ENCODE results near the gene ONECUT1. TPM values are rescaled to one million over a fixed set of nuclear protein-coding genes. Genes with fewer than 3 reads are reported as not detected.
A peak's percentile ranks its signal among the peaks of the same experiment; 100 is the strongest.

ONECUT1 gene
- total and polyA plus RNA-seq, 10 of the 15 experiments (the other 5 are each of a cell fraction or from before 2014, with no cell fraction given) = 0.28 TPM; not detected in 9

DNA sequence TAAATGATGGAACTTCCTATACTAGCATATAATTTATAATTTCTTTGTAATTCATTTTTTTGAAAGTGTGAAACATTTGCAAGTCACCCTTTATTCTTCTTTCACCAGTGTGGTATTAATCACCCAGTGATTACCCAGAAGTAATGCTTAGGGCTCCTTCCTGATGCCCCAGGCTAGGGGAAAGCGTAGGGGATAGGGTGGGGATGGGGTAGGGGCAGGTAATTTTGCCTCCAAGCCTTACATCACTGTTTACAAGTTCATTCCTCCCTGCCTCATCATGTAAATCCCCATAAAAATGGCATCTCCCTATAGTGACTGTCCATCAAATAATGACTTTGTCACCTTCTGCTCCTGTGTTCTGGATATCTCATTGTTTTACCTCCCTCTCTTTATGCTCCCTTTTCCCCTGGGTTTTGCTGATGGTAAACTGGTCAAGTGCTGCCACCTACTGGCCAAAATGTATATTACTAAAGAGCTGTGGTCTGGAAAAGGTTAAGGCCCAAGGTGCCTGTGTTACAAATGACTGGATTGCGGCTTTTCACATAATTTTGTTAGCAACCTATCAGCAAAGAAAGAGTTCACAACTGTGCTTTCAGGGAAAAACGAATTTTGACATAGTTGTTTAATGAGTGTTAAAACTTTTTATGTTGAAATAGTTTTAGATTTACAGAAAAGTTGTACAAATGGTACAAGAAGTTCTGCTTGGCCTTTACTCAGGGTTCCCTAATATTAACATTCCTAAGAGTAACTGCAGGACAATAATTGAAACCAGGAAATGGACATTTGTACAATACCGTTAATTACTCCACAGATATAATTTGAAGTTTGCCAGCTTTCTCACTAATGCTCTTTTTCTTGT lies 54.7 kb downstream of the ONECUT1 start (continued):
- no peak for TF ChIP-seq EGR1 (IDR thresholded peaks at IDR 0.05; ENCODE audit: borderline replicate concordance in 1 of 2, low read depth in 2 of 2, low read length in 2 of 2)
- TF ChIP-seq, protein P1, sequence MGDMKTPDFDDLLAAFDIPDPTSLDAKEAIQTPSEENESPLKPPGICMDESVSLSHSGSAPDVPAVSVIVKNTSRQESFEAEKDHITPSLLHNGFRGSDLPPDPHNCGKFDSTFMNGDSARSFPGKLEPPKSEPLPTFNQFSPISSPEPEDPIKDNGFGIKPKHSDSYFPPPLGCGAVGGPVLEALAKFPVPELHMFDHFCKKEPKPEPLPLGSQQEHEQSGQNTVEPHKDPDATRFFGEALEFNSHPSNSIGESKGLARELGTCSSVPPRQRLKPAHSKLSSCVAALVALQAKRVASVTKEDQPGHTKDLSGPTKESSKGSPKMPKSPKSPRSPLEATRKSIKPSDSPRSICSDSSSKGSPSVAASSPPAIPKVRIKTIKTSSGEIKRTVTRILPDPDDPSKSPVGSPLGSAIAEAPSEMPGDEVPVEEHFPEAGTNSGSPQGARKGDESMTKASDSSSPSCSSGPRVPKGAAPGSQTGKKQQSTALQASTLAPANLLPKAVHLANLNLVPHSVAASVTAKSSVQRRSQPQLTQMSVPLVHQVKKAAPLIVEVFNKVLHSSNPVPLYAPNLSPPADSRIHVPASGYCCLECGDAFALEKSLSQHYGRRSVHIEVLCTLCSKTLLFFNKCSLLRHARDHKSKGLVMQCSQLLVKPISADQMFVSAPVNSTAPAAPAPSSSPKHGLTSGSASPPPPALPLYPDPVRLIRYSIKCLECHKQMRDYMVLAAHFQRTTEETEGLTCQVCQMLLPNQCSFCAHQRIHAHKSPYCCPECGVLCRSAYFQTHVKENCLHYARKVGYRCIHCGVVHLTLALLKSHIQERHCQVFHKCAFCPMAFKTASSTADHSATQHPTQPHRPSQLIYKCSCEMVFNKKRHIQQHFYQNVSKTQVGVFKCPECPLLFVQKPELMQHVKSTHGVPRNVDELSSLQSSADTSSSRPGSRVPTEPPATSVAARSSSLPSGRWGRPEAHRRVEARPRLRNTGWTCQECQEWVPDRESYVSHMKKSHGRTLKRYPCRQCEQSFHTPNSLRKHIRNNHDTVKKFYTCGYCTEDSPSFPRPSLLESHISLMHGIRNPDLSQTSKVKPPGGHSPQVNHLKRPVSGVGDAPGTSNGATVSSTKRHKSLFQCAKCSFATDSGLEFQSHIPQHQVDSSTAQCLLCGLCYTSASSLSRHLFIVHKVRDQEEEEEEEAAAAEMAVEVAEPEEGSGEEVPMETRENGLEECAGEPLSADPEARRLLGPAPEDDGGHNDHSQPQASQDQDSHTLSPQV (IDR thresholded peaks at IDR 0.05) = no peak
- no peak for TF ChIP-seq SMAD1 (IDR thresholded peaks at IDR 0.05; ENCODE audit: low read depth, partially characterized antibody)
- no peak for TF ChIP-seq LARP7 (IDR thresholded peaks at IDR 0.05)
- no peak for TF ChIP-seq RAD51 (IDR thresholded peaks at IDR 0.05)
- TF ChIP-seq FOXM1 (IDR thresholded peaks at IDR 0.05; ENCODE audit: low read depth, low read length) = no peak
- TF ChIP-seq KAT2A (conservative IDR thresholded peaks at IDR 0.05; ENCODE audit: control insufficient read depth, low read depth, low read length) = no peak
- no peak for TF ChIP-seq TCF3 (IDR thresholded peaks at IDR 0.05; ENCODE audit: borderline replicate concordance, insufficient read depth, low read depth, low read length)
- TF ChIP-seq SMC3 (IDR thresholded peaks at IDR 0.05; ENCODE audit: borderline replicate concordance, low read length) = peak; percentile 93
- TF ChIP-seq, protein P2, sequence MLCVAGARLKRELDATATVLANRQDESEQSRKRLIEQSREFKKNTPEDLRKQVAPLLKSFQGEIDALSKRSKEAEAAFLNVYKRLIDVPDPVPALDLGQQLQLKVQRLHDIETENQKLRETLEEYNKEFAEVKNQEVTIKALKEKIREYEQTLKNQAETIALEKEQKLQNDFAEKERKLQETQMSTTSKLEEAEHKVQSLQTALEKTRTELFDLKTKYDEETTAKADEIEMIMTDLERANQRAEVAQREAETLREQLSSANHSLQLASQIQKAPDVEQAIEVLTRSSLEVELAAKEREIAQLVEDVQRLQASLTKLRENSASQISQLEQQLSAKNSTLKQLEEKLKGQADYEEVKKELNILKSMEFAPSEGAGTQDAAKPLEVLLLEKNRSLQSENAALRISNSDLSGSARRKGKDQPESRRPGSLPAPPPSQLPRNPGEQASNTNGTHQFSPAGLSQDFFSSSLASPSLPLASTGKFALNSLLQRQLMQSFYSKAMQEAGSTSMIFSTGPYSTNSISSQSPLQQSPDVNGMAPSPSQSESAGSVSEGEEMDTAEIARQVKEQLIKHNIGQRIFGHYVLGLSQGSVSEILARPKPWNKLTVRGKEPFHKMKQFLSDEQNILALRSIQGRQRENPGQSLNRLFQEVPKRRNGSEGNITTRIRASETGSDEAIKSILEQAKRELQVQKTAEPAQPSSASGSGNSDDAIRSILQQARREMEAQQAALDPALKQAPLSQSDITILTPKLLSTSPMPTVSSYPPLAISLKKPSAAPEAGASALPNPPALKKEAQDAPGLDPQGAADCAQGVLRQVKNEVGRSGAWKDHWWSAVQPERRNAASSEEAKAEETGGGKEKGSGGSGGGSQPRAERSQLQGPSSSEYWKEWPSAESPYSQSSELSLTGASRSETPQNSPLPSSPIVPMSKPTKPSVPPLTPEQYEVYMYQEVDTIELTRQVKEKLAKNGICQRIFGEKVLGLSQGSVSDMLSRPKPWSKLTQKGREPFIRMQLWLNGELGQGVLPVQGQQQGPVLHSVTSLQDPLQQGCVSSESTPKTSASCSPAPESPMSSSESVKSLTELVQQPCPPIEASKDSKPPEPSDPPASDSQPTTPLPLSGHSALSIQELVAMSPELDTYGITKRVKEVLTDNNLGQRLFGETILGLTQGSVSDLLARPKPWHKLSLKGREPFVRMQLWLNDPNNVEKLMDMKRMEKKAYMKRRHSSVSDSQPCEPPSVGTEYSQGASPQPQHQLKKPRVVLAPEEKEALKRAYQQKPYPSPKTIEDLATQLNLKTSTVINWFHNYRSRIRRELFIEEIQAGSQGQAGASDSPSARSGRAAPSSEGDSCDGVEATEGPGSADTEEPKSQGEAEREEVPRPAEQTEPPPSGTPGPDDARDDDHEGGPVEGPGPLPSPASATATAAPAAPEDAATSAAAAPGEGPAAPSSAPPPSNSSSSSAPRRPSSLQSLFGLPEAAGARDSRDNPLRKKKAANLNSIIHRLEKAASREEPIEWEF (IDR thresholded peaks at IDR 0.05; ENCODE audit: insufficient replicate concordance, low read depth, low read length) = no peak
- TF ChIP-seq, protein P3, sequence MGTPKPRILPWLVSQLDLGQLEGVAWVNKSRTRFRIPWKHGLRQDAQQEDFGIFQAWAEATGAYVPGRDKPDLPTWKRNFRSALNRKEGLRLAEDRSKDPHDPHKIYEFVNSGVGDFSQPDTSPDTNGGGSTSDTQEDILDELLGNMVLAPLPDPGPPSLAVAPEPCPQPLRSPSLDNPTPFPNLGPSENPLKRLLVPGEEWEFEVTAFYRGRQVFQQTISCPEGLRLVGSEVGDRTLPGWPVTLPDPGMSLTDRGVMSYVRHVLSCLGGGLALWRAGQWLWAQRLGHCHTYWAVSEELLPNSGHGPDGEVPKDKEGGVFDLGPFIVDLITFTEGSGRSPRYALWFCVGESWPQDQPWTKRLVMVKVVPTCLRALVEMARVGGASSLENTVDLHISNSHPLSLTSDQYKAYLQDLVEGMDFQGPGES (IDR thresholded peaks at IDR 0.05) = no peak
- TF ChIP-seq, protein P4, sequence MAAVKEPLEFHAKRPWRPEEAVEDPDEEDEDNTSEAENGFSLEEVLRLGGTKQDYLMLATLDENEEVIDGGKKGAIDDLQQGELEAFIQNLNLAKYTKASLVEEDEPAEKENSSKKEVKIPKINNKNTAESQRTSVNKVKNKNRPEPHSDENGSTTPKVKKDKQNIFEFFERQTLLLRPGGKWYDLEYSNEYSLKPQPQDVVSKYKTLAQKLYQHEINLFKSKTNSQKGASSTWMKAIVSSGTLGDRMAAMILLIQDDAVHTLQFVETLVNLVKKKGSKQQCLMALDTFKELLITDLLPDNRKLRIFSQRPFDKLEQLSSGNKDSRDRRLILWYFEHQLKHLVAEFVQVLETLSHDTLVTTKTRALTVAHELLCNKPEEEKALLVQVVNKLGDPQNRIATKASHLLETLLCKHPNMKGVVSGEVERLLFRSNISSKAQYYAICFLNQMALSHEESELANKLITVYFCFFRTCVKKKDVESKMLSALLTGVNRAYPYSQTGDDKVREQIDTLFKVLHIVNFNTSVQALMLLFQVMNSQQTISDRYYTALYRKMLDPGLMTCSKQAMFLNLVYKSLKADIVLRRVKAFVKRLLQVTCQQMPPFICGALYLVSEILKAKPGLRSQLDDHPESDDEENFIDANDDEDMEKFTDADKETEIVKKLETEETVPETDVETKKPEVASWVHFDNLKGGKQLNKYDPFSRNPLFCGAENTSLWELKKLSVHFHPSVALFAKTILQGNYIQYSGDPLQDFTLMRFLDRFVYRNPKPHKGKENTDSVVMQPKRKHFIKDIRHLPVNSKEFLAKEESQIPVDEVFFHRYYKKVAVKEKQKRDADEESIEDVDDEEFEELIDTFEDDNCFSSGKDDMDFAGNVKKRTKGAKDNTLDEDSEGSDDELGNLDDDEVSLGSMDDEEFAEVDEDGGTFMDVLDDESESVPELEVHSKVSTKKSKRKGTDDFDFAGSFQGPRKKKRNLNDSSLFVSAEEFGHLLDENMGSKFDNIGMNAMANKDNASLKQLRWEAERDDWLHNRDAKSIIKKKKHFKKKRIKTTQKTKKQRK (IDR thresholded peaks at IDR 0.05; ENCODE audit: low read depth, low read length) = no peak
